Activated naive CD4-positive, alpha-beta T cell treated with anti-CD3 and anti-CD28 coated beads, Interleukin-2, amount 50 U/mL, for 24 hours (primary cell): ENCODE results near the gene RPLP1.

Experiments used
- H3K27ac Mint-ChIP-seq: one replicate; pipeline ENCODE4 v1.8.0; 2021; ENCODE audit warnings: mild to moderate bottlenecking, mixed read lengths
- H3K27me3 Mint-ChIP-seq: one replicate; pipeline ENCODE4 v1.8.0; 2021; ENCODE audit warnings: mixed read lengths
- H3K36me3 Mint-ChIP-seq: one replicate; pipeline ENCODE4 v1.8.0; 2021; ENCODE audit warnings: mixed read lengths
- H3K4me1 Mint-ChIP-seq: one replicate; pipeline ENCODE4 v1.8.0; 2021; ENCODE audit warnings: mixed read lengths
- H3K4me3 Mint-ChIP-seq: one replicate; pipeline ENCODE4 v1.8.0; 2021; ENCODE audit warnings: mild to moderate bottlenecking, mixed read lengths
- H3K9me3 Mint-ChIP-seq: one replicate; pipeline ENCODE4 v1.8.0; 2021; ENCODE audit warnings: mixed read lengths

Gene RPLP1

GRCh38 chr15:69457304-69458280 is 5.0 kb downstream of the RPLP1 start:
- no peaks in the 10 kb centered on the region for H3K27me3 Mint-ChIP-seq
- peak overlapping the region; percentile 88 for H3K27ac Mint-ChIP-seq
- peaks cover 32% of the 10 kb centered on the region for H3K36me3 Mint-ChIP-seq
- H3K4me3 Mint-ChIP-seq, result no peak overlapping the region
- H3K9me3 Mint-ChIP-seq, result no peaks in the 10 kb centered on the region
- H3K4me1 Mint-ChIP-seq, result peaks cover 52% of the 10 kb centered on the region

GRCh38 chr15:69459066-69459465 is 6.4 kb downstream of the RPLP1 start:
- peaks cover 64% of the 10 kb centered on the region for H3K4me1 Mint-ChIP-seq
- H3K9me3 Mint-ChIP-seq, result no peaks in the 10 kb centered on the region
- H3K36me3 Mint-ChIP-seq, result peaks cover 23% of the 10 kb centered on the region
- peak overlapping the region; percentile 65 for H3K27ac Mint-ChIP-seq
- H3K4me3 Mint-ChIP-seq, result no peak overlapping the region
- H3K27me3 Mint-ChIP-seq, result no peaks in the 10 kb centered on the region

- Mint-ChIP-seq H3K4me1 (peaks cover 51% of the 10 kb centered on the region), H3K36me3 (peaks cover 9% of the 10 kb centered on the region), H3K4me3 (no peak overlapping the region), H3K27me3 (no peaks in the 10 kb centered on the region), H3K27ac (no peak overlapping the region), H3K9me3 (no peaks in the 10 kb centered on the region)
These were observed 7.9 kb downstream of the RPLP1 start for GRCh38 chr15:69460481-69460880.

GRCh38 chr15:69462030-69462492 is 9.4 kb downstream of the RPLP1 start:
- H3K9me3 Mint-ChIP-seq, result no peaks in the 10 kb centered on the region
- H3K36me3 Mint-ChIP-seq, result peaks cover 2% of the 10 kb centered on the region
- H3K4me3 Mint-ChIP-seq, result peak overlapping the region; percentile 91
- H3K27ac Mint-ChIP-seq, result peak overlapping the region; percentile 35
- H3K27me3 Mint-ChIP-seq, result no peaks in the 10 kb centered on the region
- peaks cover 45% of the 10 kb centered on the region for H3K4me1 Mint-ChIP-seq

- Mint-ChIP-seq H3K9me3 (no peaks in the 10 kb centered on the region), H3K4me3 (peak overlapping the region; percentile 91), H3K36me3 (peaks cover 2% of the 10 kb centered on the region), H3K4me1 (peaks cover 42% of the 10 kb centered on the region), H3K27ac (peak overlapping the region; percentile 87), H3K27me3 (no peaks in the 10 kb centered on the region)
These were observed 10.0 kb downstream of the RPLP1 start for GRCh38 chr15:69462493-69463181.

GRCh38 chr15:69463182-69463756 is 10.7 kb downstream of the RPLP1 start:
- Mint-ChIP-seq H3K4me3 (peak overlapping the region; percentile 91), H3K36me3 (peaks cover 2% of the 10 kb centered on the region), H3K27ac (peak overlapping the region; percentile 84), H3K27me3 (no peaks in the 10 kb centered on the region), H3K4me1 (peaks cover 47% of the 10 kb centered on the region), H3K9me3 (no peaks in the 10 kb centered on the region)

- H3K36me3 Mint-ChIP-seq, result no peaks in the 10 kb centered on the region
- H3K4me3 Mint-ChIP-seq, result no peak overlapping the region
- H3K27ac Mint-ChIP-seq, result no peak overlapping the region
- H3K9me3 Mint-ChIP-seq, result no peaks in the 10 kb centered on the region
- peaks cover 52% of the 10 kb centered on the region for H3K4me1 Mint-ChIP-seq
- H3K27me3 Mint-ChIP-seq, result no peaks in the 10 kb centered on the region
These were observed 12.6 kb downstream of the RPLP1 start for GRCh38 chr15:69465253-69465652.

GRCh38 chr15:69466733-69467132 is 14.1 kb downstream of the RPLP1 start:
- no peak overlapping the region for H3K27ac Mint-ChIP-seq
- H3K9me3 Mint-ChIP-seq, result no peaks in the 10 kb centered on the region
- no peaks in the 10 kb centered on the region for H3K36me3 Mint-ChIP-seq
- no peaks in the 10 kb centered on the region for H3K27me3 Mint-ChIP-seq
- no peak overlapping the region for H3K4me3 Mint-ChIP-seq
- peaks cover 44% of the 10 kb centered on the region for H3K4me1 Mint-ChIP-seq

- H3K4me1 Mint-ChIP-seq, result peaks cover 37% of the 10 kb centered on the region
- no peaks in the 10 kb centered on the region for H3K36me3 Mint-ChIP-seq
- no peaks in the 10 kb centered on the region for H3K27me3 Mint-ChIP-seq
- no peak overlapping the region for H3K4me3 Mint-ChIP-seq
- H3K9me3 Mint-ChIP-seq, result no peaks in the 10 kb centered on the region
- peak overlapping the region; percentile 68 for H3K27ac Mint-ChIP-seq
These were observed 15.0 kb downstream of the RPLP1 start for GRCh38 chr15:69467636-69468035.

- no peaks in the 10 kb centered on the region for H3K36me3 Mint-ChIP-seq
- no peaks in the 10 kb centered on the region for H3K9me3 Mint-ChIP-seq
- peak overlapping the region; percentile 66 for H3K4me3 Mint-ChIP-seq
- H3K4me1 Mint-ChIP-seq, result peaks cover 29% of the 10 kb centered on the region
- H3K27me3 Mint-ChIP-seq, result no peaks in the 10 kb centered on the region
- peak overlapping the region; percentile 79 for H3K27ac Mint-ChIP-seq
These were observed 15.9 kb downstream of the RPLP1 start for GRCh38 chr15:69468241-69469121.

- H3K4me3 Mint-ChIP-seq, result no peak overlapping the region
- no peaks in the 10 kb centered on the region for H3K36me3 Mint-ChIP-seq
- H3K4me1 Mint-ChIP-seq, result peaks cover 26% of the 10 kb centered on the region
- peak overlapping the region; percentile 79 for H3K27ac Mint-ChIP-seq
- no peaks in the 10 kb centered on the region for H3K27me3 Mint-ChIP-seq
- no peaks in the 10 kb centered on the region for H3K9me3 Mint-ChIP-seq
These were observed 17.0 kb downstream of the RPLP1 start for GRCh38 chr15:69469467-69470201.

GRCh38 chr15:69472046-69472445 is 19.4 kb downstream of the RPLP1 start:
- Mint-ChIP-seq H3K27ac (no peak overlapping the region), H3K9me3 (no peaks in the 10 kb centered on the region), H3K4me3 (no peak overlapping the region), H3K4me1 (peaks cover 22% of the 10 kb centered on the region), H3K27me3 (peaks cover 2% of the 10 kb centered on the region), H3K36me3 (no peaks in the 10 kb centered on the region)

GRCh38 chr15:69472562-69472961 is 19.9 kb downstream of the RPLP1 start:
- no peaks in the 10 kb centered on the region for H3K36me3 Mint-ChIP-seq
- H3K9me3 Mint-ChIP-seq, result no peaks in the 10 kb centered on the region
- peaks cover 2% of the 10 kb centered on the region for H3K27me3 Mint-ChIP-seq
- H3K4me3 Mint-ChIP-seq, result no peak overlapping the region
- peaks cover 22% of the 10 kb centered on the region for H3K4me1 Mint-ChIP-seq
- H3K27ac Mint-ChIP-seq, result no peak overlapping the region

- Mint-ChIP-seq H3K27ac (no peak overlapping the region), H3K4me3 (no peak overlapping the region), H3K27me3 (peaks cover 2% of the 10 kb centered on the region), H3K36me3 (no peaks in the 10 kb centered on the region), H3K9me3 (no peaks in the 10 kb centered on the region), H3K4me1 (peaks cover 6% of the 10 kb centered on the region)
These were observed 21.7 kb downstream of the RPLP1 start for GRCh38 chr15:69474291-69474690.
